Measurements from ENCODE around the gene MYO1A. TPM values are rescaled to one million over a fixed set of nuclear protein-coding genes. Genes with fewer than 3 reads are reported as not detected.

Gene MYO1A
- total RNA-seq, 2 donors from 2014 or later = 0.70 TPM; not detected in 1

DNA sequence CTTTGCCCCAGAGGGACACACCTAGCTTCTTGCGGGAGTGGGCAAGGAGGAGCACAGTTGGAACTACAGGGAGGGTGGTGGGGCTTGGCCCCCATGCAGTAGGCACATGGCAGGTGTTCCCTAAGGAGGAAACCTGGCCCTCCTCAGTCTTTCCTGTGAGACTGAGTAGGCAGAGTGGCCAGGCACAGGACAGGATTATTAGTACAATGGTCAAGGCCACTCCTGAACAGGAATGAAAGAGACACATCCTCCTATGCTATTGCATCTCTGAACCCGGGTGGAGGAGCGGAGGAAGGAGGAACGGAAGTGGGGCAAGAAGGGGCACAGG, 846 bp downstream of the MYO1A start:
- H3K4me3 Mint-ChIP-seq = no peak overlapping the region
- no peak for DNase-seq
- peaks cover 14% of the 10 kb centered on the region for H3K27me3 Mint-ChIP-seq
- peaks cover 2% of the 10 kb centered on the region for H3K36me3 Mint-ChIP-seq (ENCODE audit: low read depth)
- no peak for ATAC-seq
- no peak overlapping the region for H3K27ac Mint-ChIP-seq
- H3K4me1 Mint-ChIP-seq = peaks cover 18% of the 10 kb centered on the region
- no peaks in the 10 kb centered on the region for H3K9me3 ChIP-seq (ENCODE audit: control insufficient read depth, low read length, poor library complexity, severe bottlenecking)

DNA sequence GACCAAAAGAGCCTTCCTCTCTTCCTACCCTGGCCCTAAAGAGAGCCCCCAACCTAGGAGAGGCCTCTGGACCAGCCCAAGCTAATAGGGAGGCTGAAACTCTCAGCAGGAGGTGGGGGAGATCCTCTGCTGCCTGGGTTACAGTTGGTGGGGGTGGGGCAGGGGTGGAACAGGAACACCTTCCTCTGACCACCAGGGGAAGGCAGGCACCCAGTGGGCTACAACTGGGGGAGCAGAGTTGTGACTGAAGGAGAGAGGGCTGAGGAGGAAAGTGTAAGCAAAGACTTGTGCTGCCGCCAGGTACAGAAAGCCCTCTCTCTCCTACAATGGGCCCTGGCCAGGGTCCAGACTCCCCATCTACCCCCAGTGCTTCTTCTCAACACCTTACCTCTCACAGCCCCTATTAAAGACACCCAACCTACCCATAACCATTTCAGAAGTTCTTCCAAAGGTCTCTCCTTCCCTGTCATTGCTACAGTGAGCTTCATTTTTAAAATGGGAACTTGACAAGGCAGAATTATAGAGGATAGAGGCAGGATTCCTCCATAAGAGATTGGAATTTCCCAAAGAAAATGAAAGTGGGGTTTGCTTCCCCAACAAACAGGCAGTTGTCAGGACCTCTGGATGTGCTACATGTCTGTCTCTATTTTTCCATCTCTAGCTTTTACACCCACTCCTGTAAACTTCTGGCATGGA, 1.4 kb downstream of the MYO1A start:
- peaks cover 18% of the 10 kb centered on the region for H3K27me3 Mint-ChIP-seq
- no peaks in the 10 kb centered on the region for H3K9me3 ChIP-seq (ENCODE audit: control insufficient read depth, low read length, poor library complexity, severe bottlenecking)
- ATAC-seq (no peak), DNase-seq (no peak)
- H3K4me1 Mint-ChIP-seq = peaks cover 18% of the 10 kb centered on the region
- peaks cover 2% of the 10 kb centered on the region for H3K36me3 Mint-ChIP-seq (ENCODE audit: low read depth)
- H3K4me3 Mint-ChIP-seq = no peak overlapping the region
- no peak overlapping the region for H3K27ac Mint-ChIP-seq

GRCh38 chr12:57047981-57048380, 1.9 kb downstream of the MYO1A start:
- no peak for ATAC-seq
- peak overlapping the region; percentile 0 for H3K27ac Mint-ChIP-seq

GRCh38 chr12:57046947-57047890, 2.7 kb downstream of the MYO1A start:
- H3K27ac Mint-ChIP-seq = peak overlapping the region; percentile 0
- peak; percentile 53 for ATAC-seq
- no peaks in the 10 kb centered on the region for H3K9me3 ChIP-seq (ENCODE audit: control insufficient read depth, low read length, poor library complexity, severe bottlenecking)
- peaks cover 24% of the 10 kb centered on the region for H3K27me3 Mint-ChIP-seq
- DNase-seq = no peak
- peaks cover 18% of the 10 kb centered on the region for H3K4me1 Mint-ChIP-seq
- H3K4me3 Mint-ChIP-seq = peak overlapping the region; percentile 2
- H3K36me3 Mint-ChIP-seq (ENCODE audit: low read depth) = peaks cover 2% of the 10 kb centered on the region

More at GRCh38 chr12:57047981-57048380, 1.9 kb downstream of the MYO1A start:
- Mint-ChIP-seq H3K27me3 (peaks cover 23% of the 10 kb centered on the region), H3K36me3 (ENCODE audit: low read depth) (peaks cover 2% of the 10 kb centered on the region), H3K4me3 (no peak overlapping the region), H3K4me1 (peaks cover 18% of the 10 kb centered on the region)
- DNase-seq = no peak
- no peaks in the 10 kb centered on the region for H3K9me3 ChIP-seq (ENCODE audit: control insufficient read depth, low read length, poor library complexity, severe bottlenecking)

DNA sequence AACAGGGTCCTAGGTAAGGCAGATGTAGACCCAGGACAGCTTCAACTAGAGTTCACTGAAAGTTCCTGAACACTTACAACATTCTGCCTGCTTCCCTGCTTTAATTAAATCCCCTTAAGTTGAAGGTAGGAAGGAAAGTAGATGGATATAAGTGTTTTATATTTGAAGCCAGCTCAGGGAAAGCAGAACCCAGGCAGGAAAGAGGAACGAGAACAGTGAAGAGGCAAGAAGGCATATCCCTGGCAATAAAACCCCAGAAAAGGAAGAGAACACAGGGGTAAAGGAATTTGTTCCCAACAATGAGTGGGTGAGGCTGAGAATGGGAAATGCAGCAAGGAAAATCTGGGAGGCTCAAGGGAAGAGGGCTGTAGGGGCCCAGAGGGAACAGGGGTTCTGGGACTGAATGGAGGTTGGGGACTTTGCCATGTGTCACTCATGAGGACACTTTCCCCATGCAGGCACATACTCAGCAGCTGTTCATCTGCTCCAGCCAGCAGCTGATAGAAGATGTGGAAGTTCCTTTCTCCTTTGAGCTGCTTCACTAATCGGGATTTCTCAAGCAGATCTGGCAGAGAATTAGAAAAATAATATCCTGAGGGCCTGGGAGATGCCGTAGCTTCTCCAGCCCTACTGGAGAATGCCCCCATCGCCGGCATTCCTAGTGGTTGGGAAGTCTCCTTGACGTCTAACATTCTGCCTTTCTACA, 3.7 kb downstream of the MYO1A start:
- H3K9me3 ChIP-seq (ENCODE audit: control insufficient read depth, low read length, poor library complexity, severe bottlenecking) = no peaks in the 10 kb centered on the region
- Mint-ChIP-seq H3K36me3 (ENCODE audit: low read depth) (peaks cover 2% of the 10 kb centered on the region), H3K4me3 (peak overlapping the region; percentile 60), H3K27me3 (peaks cover 33% of the 10 kb centered on the region), H3K27ac (peak overlapping the region; percentile 0), H3K4me1 (peaks cover 18% of the 10 kb centered on the region)
- DNase-seq (no peak), ATAC-seq (no peak)

DNA sequence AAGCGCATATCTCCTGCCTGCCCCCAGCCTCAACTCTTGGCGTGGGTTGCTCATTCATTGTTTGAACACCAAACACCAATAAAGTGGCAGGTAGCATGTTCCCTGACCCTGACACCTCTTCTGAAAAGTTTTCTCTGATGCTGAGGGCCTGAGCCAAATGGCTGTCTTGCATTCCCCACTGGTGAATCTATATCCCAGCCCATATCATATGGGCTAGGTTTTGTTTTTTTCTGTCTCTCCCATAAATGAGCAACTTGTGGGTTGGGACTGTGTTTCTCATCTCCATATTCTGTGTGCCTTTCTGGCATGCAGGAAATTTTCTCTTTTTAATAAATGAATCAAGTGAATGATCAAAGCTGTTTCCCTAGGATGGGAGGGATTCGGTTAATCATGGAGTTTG, 5.0 kb downstream of the MYO1A start:
- H3K36me3 Mint-ChIP-seq (ENCODE audit: low read depth) = peaks cover 2% of the 10 kb centered on the region
- H3K4me1 Mint-ChIP-seq = peaks cover 18% of the 10 kb centered on the region
- H3K27ac Mint-ChIP-seq = no peak overlapping the region
- H3K27me3 Mint-ChIP-seq = peaks cover 34% of the 10 kb centered on the region
- DNase-seq (no peak), ATAC-seq (no peak)
- H3K4me3 Mint-ChIP-seq = no peak overlapping the region
- no peaks in the 10 kb centered on the region for H3K9me3 ChIP-seq (ENCODE audit: control insufficient read depth, low read length, poor library complexity, severe bottlenecking)

- peaks cover 34% of the 10 kb centered on the region for H3K27me3 Mint-ChIP-seq
- no peak for DNase-seq
- peaks cover 18% of the 10 kb centered on the region for H3K4me1 Mint-ChIP-seq
- no peak overlapping the region for H3K27ac Mint-ChIP-seq
- H3K4me3 Mint-ChIP-seq = no peak overlapping the region
- peaks cover 2% of the 10 kb centered on the region for H3K36me3 Mint-ChIP-seq (ENCODE audit: low read depth)
- no peaks in the 10 kb centered on the region for H3K9me3 ChIP-seq (ENCODE audit: control insufficient read depth, low read length, poor library complexity, severe bottlenecking)
- ATAC-seq = no peak
Measured at GRCh38 chr12:57044468-57044867, 5.5 kb downstream of the MYO1A start.

DNA sequence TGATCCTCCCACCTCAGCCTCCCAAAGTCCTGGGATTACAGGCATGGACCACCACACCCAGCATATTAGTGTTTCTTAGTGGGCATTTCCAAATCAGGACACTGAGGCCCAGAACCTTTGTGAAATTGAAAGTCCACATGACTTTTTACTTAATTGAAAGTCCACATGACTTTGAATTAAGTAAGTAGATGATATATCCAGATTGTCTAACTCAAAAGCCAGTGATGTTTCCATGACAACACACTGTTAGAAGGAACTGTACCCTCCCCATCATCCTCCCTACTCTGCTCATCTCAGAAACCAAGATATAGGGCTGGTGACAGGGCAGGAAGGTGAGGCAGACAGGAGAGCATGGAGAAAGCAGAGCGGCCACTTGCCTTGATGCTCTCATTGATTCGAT, 7.2 kb downstream of the MYO1A start:
- DNase-seq (no peak), ATAC-seq (no peak)
- peaks cover 2% of the 10 kb centered on the region for H3K36me3 Mint-ChIP-seq (ENCODE audit: low read depth)

GRCh38 chr12:57040750-57041149, 9.2 kb downstream of the MYO1A start:
- no peak overlapping the region for H3K4me3 Mint-ChIP-seq
- peaks cover 9% of the 10 kb centered on the region for H3K4me1 Mint-ChIP-seq
- ATAC-seq = no peak
- peaks cover 28% of the 10 kb centered on the region for H3K27me3 Mint-ChIP-seq
- no peaks in the 10 kb centered on the region for H3K36me3 Mint-ChIP-seq (ENCODE audit: low read depth)
- no peak overlapping the region for H3K27ac Mint-ChIP-seq
- H3K9me3 ChIP-seq (ENCODE audit: control insufficient read depth, low read length, poor library complexity, severe bottlenecking) = no peaks in the 10 kb centered on the region
- DNase-seq = no peak

More for the DNA sequence above, 7.2 kb downstream of the MYO1A start:
- Mint-ChIP-seq H3K4me1 (peaks cover 17% of the 10 kb centered on the region), H3K27ac (no peak overlapping the region), H3K27me3 (peaks cover 34% of the 10 kb centered on the region), H3K4me3 (no peak overlapping the region)
- no peaks in the 10 kb centered on the region for H3K9me3 ChIP-seq (ENCODE audit: control insufficient read depth, low read length, poor library complexity, severe bottlenecking)

DNA sequence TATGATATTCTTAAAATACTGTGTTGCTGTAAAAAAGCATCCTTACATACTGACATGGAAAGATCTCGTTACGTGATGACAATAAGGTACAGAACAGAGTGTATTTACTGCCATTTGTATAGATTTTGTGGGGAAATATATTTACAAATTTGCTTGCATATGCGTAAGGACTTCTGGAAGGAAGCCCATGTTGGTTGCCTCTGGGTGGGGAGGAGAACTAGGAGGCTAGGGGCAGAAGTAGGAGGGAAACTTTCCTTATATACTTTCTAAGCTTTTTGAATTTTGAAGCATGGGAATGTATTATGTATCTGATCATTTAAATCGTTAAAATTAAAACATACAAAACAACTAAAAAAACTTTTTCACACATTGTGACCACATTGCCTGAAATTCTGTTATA, 9.7 kb downstream of the MYO1A start:
- no peaks in the 10 kb centered on the region for H3K36me3 Mint-ChIP-seq (ENCODE audit: low read depth)
- H3K27ac Mint-ChIP-seq = no peak overlapping the region

GRCh38 chr12:57039016-57039798, 10.7 kb downstream of the MYO1A start:
- Mint-ChIP-seq H3K4me1 (peaks cover 7% of the 10 kb centered on the region), H3K36me3 (ENCODE audit: low read depth) (no peaks in the 10 kb centered on the region), H3K27ac (no peak overlapping the region), H3K4me3 (no peak overlapping the region), H3K27me3 (peaks cover 20% of the 10 kb centered on the region)
- ATAC-seq = no peak
- H3K9me3 ChIP-seq (ENCODE audit: control insufficient read depth, low read length, poor library complexity, severe bottlenecking) = no peaks in the 10 kb centered on the region
- DNase-seq = no peak

More for the DNA sequence above, 9.7 kb downstream of the MYO1A start:
- no peaks in the 10 kb centered on the region for H3K9me3 ChIP-seq (ENCODE audit: control insufficient read depth, low read length, poor library complexity, severe bottlenecking)
- Mint-ChIP-seq H3K27me3 (peaks cover 23% of the 10 kb centered on the region), H3K4me1 (peaks cover 7% of the 10 kb centered on the region), H3K4me3 (no peak overlapping the region)
- no peak for ATAC-seq
- no peak for DNase-seq

- ATAC-seq (no peak), DNase-seq (no peak)
- Mint-ChIP-seq H3K4me3 (no peak overlapping the region), H3K27me3 (peaks cover 11% of the 10 kb centered on the region), H3K27ac (no peak overlapping the region), H3K4me1 (peaks cover 7% of the 10 kb centered on the region), H3K36me3 (ENCODE audit: low read depth) (no peaks in the 10 kb centered on the region)
- no peaks in the 10 kb centered on the region for H3K9me3 ChIP-seq (ENCODE audit: control insufficient read depth, low read length, poor library complexity, severe bottlenecking)
Measured at GRCh38 chr12:57037264-57037663, 12.7 kb downstream of the MYO1A start.

Measured in T-helper 17 cell (primary cell).